HG02970 (cell line): ENCODE data around the gene ZNF521.
"Not testable (repeated sequence)": the region's sequence is repeated elsewhere in the genome, so short reads cannot be mapped to it uniquely, and the experiment has no call there.

Experiments used
- ATAC-seq: cut with Tn5 transposase; IDR thresholded peaks from one replicate; pipeline ENCODE4 v1.9.1; 2021; ENCODE audit warnings: mild to moderate bottlenecking, moderate library complexity, moderate number of reproducible peaks; ENCODE audit not compliant: unreplicated experiment, low FRiP score

The ZNF521 gene

DNA sequence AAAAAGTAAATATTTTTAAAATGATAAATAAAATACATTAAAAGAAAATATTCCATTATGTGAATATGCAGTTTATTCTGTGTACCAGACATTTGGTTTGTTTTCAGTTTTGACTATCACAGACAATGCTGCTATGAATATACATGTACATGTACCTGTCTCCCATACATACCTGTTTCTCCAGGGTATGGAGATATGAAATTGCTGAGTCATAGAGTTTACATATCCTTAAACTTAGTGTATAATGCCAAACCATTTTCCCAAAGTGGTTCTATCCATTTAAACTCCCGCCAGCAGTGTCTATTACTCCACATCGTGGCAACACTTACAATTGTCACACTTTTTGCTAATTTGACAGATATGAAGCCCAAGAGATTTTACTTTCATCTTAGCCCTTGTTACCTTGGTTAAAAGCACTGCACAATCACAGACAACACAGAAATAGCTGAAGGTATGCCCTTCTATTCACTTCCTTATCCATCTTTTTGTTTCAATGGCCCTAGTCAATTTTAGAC, 56.3 kb downstream of the ZNF521 start:
- ATAC-seq: no peak

DNA sequence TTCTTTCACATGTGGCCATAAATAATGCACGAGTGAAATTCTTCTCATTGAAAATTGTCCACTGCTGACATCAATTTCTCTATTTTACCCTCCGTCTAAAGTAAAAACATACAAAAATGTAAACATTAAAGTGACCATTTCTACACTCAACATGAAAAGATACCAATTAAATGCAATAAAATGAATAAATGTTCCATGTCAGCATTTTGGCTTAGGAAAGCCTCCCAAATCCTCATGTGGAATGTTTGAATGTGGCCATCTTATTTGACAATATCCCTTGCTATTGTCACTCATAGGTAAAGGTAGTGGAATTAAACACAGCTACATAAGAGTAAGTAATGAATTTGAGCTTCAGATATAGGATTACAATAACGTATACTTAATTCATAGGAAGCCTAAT, 60.8 kb downstream of the ZNF521 start:
- no peak for ATAC-seq

DNA sequence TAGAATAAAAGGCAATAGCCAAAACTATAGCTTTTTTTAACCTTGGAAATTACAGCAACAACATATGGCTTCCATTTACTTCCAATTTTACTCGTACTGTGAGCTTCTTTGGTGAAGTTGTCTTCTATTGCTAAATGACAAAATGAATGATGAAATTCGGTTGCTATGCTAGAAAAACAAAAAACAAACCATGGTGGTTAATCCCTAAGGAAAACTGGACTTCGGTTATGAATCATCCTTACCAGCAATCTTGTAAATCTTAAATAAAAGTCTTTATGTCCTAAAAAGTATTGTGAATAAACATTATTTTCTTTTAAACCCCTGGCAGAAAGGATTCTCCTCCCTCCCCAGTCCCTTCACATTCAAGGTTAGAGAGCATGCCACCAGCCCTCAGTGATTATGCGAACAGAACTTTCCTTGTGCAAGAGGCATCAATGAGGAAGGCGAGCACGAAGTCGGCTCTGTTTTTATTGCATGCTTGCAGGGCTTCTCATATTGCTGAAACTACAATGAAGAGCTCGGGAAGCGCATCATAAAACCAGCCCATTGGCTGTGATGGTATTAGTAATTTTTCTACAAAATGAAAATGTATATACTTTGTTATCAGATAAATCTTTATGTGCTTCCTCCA, 62.9 kb downstream of the ZNF521 start:
- no peak for ATAC-seq

DNA sequence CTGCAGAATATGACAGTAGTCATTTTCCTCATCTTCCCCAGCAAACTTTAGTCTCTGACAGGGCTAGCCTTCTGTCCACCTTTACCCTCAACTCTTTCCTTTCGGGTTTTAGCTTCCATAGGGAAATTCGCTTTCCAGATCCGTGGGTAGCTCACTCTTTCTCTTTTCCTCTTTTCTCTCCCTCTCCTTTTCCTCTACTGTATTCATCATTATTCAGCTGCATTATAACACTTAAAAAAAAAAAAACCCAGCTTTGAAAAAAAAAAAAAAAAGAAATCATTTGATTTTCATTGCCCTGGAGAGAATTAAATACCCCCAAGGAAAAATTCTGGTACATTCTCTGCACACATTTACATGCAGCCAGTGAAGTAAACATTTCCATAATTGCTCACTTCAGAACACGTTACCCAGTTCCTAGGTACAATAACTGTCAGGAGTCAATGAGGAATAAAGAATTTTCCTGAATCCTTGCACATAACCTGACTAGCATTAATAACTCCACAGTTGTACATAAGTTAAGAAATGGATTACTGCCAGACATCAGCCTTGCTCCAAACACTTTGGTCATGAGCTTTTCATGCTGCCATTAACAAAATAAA, 63.5 kb downstream of the ZNF521 start:
- no peak for ATAC-seq

DNA sequence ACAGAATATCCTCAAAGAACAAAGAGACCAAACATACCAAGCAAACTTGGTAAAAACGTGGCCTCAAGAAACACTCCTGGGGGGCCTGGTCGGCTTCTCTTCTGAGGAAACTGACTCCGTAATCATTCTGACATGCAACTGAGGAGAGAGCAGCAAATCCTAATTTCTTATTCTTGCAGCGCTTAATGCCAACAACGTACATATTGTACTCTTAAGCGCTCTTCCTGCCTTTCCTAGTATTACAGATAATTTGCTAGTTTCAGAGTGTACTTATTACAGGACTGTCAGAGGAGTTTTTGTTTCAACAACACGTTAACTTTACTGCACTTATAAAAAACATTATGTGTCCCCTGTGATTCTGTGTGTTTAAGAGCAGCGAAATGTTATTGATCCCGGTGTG, 64.9 kb downstream of the ZNF521 start:
- no peak for ATAC-seq

DNA sequence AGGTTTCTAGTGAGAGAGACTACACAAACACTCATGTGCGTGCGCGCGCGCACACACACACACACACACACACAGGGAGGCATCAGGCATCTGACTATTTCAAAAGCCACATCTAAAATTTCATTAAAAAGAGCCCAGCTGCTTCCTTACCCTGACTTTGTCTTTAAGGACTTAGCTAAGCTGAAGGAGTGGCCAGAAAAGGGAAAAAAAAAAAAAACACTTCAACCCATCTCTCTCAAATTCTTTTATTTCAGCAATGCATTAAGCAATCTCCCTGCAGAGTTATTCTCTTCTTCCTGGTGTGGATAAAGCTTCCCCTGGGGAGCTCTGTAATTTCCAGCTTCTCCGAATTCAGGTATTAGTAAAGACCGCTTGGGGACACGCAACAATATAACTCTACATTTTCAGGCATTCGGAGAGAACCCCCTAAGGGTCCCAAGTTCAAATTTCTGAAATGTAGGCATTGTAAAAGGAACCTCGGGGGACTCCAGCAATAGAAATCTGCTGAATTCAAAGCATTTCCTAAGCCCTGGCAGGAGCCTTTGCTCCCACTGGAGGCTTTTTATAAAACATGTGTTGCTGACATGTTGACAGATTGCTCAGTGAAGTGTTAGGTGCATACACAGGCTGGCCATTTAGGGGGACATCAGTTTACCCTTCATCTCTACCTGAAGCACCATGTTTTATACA, 67.0 kb downstream of the ZNF521 start:
- no peak for ATAC-seq

DNA sequence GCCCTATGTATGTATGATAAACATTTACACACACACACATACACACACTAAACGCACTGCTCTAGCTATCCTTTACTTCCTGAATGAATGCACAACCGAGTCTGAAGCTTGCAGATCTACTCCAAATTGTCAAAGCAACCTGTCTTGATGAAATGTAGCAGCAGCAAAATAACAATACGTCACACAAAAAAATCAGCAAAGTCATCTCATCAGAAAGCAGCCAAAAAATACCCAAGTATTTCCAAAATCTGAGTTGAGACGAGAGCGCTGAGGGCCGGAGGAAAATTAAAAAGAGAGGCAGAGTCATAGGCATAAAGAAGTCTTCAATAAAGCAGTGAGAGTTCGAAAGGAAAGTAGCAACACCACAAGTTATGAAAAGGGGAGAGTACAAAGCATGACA, 67.7 kb downstream of the ZNF521 start:
- no peak for ATAC-seq

DNA sequence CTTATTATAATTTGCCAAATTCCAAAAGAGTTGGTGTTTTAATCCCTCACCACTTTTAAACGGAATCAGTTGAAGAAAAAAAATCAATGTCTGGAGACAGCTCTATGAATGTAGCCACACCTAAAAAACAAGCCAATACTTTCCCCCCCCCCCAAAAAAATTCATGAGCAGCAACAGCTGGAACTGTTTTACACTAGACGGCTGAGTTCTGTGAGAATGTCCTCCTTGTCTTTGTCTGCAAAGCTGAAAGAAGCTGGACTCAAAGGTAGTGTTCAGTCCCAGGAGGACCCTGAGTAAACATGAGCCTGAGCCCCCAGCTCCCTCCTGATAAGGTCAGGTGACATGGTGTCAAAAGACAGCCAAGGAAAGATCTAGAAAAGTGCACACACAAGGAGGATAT, 68.2 kb downstream of the ZNF521 start:
- no peak for ATAC-seq

DNA sequence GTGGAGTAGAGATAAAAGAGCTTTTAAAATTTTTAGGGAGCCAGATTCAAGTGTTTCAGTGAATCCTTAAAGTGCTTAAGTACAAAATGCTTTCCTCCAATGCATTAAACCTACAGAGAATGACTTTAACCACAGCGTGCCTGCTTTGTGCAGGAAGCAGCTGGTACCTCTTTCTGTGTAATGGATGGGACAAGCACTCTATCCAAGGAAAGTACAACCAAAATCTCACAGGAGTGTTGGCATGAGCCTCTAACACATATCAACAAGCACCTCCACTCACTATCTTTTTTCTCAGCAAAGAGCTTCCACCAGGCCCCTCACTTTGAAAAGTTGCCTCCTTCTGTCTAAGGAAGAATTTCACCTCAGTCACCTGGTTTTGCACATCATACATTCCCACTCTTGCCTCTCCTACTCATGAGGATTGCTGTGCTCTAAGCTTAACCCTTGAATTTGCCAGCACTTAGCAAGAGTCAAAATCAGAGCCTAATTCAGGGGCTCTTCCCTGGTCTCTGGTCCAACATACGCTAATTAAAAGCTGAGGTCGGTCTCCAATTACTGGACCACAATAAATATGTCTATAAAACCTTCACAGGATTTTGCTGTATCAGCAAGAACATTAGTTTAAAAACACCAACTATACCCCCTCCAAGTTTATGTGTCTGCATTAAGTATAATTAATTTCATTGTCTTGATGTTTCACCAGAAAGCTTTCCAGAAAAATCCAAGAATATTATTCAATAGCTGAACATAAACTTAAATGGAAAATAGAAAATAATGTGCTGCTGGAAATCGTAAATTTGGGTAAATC, 68.9 kb downstream of the ZNF521 start:
- ATAC-seq: no peak

DNA sequence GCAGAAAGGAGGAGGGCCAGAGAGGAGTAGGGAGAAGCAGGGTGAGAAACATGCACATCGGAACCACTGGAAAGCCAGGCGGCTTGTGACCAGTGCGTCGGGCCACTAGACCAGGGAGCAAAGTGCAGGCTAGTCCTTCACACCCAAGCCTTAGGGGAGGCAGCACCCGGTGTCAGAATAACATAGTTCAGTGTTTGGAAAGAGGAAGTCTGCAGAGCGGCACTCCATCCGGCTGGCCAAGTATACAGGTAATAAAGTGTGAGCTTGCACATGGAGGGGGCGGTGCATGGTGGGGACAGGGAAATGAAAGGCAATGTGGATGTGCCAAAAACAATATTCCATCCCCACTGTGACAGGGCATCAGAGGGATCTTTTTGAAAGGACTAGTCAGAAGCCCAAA, 69.7 kb downstream of the ZNF521 start:
- ATAC-seq: no peak

DNA sequence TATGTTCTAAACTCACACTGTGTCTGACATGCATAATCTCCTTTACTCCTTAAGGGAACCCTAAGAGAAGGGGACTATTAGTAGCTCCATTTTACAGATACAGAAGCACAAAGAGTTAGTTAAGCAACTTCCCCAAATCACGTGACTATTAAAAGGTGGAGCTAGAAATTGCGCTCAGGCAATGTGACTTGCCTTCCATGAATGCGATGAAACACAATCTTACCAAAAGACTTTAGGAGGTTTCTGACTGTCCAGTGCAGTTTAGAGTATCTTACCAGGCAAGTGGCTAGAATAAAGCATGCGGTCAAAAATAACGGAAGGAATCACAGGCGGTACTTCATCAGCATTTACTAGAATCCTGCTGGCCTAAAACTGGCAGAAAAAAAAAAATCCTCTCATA, 70.4 kb downstream of the ZNF521 start:
- no peak for ATAC-seq

DNA sequence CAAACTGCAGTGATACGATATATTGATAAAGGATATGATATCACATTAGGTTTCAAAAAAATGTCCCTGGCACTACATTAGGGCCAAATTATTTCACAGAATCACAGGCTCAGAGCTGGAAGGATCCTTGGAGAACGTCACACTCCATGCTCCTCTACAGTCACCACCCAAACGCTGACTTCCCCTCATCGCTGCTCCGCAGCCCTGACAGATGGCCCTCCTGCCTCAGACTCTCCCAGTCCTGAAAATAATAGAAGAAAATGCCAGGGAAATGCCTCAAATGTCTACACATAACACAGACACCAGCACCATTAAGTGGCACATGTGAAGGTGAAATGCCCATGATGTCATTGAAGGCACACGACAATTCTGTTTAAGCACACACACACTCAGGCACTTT, 72.0 kb downstream of the ZNF521 start:
- ATAC-seq: no peak

DNA sequence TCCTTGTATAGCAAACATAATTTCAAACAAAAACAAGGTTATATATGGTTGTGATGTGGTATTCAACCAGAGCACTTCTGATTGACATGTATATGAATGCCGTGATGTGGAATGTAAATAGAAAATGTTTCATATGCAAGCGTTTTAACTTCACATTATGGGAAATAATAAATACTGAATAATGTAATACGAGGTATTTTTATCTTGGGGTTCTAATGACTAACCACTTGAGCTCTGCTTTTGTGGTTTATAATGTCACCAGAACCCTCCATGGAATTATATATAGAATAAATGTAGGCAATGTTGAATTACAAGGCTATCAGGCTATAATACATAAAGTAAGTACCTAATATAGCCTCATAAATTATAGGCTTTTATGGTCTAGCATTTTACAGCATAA, 72.4 kb downstream of the ZNF521 start:
- ATAC-seq: no peak

DNA sequence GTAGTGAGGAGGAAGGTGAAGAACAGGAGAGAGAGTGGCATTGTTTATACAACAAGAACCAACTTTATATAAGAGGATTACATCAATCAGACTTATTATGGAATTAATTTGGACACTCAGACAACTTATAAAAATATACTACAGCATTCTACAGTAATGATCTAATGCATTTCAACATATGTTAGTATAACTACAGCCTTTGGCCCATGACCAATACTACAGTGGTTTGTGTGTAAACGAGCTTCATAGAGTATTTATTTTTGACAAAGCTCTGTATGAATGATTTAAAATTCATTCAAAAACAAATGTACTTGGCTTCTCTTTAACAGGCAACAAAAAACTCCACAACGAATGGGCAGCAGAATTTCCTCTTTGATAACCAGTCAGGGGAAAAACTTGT, 72.8 kb downstream of the ZNF521 start:
- no peak for ATAC-seq

DNA sequence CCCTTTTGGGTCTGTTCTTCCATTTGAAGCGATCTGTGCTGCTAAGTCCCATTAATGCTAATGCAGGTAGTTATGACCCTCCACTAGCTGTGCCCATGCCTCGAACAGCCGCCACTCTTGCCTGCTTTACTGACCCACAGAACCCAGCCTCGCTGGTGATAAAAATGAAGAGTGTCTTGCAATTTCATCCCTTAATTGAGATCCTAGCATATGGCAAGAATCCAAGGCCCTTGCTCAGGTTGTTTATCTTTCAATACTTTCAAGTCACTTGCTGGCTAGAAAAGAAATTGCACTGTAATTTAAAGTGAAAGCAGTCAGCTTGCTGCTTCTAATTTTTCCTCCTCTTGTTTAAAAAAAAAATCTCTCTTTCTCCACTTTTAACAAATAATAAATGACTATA, 73.6 kb downstream of the ZNF521 start:
- ATAC-seq: no peak

DNA sequence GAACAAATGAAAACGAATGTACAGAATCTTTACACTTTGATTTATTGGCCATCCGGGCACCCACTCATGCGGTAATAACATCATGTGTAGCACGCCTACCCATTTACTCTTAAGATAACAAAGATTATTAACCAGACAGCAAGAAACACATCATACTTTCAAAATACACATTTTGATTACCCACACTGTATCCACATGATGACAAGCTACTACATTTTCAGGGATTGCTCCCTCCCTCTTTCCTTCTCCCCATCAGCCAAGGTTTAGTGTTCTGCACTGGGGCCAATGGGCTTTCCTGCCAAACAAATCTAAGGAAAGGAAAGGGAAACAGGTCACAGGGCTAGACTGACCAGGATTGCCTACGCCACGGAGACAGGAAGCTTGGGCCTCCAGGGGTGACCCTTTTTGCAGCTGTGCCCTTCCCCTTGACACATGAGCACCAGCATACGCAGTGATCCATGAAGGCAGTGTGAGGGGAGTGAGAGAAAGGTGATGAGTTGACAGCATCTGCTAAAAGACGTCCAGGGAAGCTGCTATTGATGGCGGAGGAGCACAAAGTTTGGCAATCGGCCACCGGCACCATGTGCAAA, 76.5 kb downstream of the ZNF521 start:
- no peak for ATAC-seq

DNA sequence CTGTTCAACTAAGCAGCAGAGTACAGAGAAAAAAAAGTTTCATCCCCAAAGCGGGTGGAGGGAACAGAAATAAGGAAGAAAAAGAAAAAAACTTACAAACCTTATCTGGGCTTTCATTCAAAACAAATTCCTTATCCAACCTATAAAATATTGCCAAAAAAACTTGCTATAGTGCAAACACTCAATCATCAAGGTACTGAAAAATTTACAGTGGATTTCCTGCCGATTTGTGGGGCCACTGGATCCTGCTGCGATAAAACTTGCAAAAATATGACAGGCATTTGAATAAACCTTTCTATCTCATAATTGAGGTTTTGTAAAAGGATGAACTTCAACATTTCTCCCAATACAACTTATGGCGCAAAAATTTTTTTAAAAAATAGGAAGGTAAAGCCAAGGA, 77.0 kb downstream of the ZNF521 start:
- no peak for ATAC-seq

DNA sequence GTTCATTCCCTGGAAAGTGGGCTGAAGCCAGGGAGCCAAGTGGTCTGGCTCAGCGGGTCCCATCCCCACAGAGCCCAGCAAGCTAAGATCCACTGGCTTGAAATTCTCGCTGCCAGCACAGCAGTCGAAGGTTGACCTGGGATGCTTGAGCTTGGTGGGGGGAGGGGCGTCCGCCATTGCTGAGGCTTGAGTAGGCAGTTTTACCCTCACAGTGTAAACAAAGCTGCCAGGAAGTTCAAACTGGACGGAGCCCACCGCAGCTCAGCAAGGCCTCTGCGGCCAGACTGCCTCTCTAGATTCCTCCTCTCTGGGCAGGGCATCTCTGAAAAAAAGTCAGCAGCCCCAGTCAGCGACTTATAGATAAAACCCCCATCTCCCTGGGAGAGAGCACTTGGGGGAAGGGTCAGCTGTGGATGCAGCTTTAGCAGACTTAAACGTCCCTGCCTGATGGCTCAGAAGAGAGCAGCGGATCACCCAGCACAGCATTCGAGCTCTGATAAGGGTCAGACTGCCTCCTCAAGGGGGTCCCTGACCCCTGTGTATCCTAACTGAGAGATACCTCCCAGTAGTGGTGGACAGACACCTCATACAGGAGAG, 84.9 kb downstream of the ZNF521 start:
- ATAC-seq: not testable (repeated sequence)

DNA sequence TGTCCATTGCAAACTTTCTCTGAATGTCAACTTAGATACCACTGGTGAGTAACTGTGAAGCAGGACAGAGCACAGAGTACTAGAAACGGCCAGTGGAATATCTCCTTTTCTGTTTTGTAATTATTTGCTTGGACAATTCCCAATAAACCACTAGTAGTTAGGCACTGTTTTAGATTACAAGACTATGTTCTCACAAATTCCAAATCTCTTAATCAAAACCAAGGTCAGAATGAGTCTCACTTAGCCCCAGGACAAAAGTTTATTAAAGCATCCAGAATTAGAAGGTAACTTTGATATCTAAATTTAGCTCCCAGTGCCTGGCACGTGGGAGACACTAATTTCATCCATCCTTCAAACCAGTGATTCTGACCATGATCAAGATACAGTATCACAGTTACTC, 89.0 kb downstream of the ZNF521 start:
- ATAC-seq: no peak

DNA sequence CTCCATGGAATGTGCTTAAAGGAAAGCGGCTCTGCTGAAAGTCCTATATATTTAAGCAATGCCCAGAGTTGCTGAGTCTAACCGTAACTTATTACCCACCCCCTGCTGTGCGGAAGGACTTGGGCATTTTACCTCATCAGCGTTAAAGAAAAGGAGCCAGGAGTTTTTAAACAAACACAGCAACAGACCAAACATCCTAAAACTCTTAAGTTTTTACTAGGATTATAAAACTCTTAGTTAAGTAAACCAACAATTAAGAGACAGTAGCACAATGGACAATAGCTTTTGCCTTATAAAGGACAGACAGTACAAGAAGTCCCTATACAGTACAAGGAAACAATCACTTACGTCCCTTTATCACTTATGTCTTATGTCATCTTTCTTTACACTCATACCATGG, 90.2 kb downstream of the ZNF521 start:
- ATAC-seq: no peak
